ENCODE data around the gene TNFRSF17.
"Not testable (repeated sequence)": the region's sequence is repeated elsewhere in the genome, so short reads cannot be mapped to it uniquely, and the experiment has no call there.

TNFRSF17 gene

DNA sequence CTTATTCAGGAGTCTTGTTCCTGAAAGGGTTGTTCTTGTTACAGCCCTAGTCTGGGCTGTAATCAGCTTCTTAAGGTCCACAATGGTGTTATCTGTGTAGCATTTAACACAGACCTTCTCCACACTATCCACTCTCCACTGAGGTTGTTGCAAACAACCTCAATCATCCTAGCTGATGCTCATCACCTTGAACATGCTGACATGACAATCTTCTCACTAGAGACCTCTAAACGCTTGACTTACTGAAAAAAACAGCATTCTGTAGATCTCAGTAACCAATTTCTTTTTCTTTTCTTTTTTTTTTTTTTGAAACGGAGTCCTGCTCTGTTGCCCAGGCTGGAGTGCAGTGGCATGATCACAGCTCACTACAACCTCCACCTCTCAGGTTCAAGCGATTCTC is 3.6 kb downstream of the TNFRSF17 start:
- in situ Hi-C loops (cut with MboI; ENCODE audit: low sequenced_read_pairs) = no loop called here

DNA sequence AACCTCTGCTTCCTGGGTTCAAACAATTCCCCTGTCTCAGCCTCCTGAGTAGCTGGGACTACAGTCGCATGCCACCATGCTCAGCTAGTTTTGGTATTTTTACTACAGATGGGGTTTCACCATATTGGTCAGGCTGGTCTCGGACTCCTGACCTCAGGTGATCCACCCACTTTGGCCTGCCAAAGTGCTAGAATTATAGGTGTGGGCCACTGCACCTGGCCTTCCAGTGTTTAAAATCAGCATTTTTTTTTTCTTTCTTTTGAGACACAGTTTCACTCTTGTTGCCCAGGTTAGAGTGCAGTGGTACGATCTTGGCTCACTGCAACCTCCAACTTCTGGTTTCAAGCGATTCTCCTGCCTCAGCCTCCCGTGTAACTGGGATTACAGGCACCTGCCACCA is 5.3 kb downstream of the TNFRSF17 start:
- in situ Hi-C loops (cut with MboI; ENCODE audit: low sequenced_read_pairs) = not testable (repeated sequence)

DNA sequence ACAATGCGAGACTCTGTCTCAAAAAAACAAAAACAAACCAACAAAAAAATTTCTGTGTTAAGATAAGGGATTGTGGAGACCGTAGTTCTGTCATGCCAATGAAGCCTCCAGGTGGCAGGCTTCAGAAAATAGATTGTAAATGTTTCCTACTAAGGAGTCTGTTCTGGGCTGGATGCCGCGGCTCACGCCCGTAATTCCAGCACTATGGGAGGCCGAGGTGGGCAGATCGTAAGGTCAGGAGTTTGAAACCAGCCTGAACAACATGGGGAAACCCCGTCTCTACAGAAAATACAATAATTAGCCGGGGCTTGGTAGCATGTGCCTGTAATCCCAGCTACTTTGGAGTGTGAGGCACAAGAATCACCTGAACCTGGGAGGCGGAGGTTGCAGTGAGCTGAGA is 7.1 kb downstream of the TNFRSF17 start:
- in situ Hi-C loops (cut with MboI; ENCODE audit: low sequenced_read_pairs) = no loop called here

DNA sequence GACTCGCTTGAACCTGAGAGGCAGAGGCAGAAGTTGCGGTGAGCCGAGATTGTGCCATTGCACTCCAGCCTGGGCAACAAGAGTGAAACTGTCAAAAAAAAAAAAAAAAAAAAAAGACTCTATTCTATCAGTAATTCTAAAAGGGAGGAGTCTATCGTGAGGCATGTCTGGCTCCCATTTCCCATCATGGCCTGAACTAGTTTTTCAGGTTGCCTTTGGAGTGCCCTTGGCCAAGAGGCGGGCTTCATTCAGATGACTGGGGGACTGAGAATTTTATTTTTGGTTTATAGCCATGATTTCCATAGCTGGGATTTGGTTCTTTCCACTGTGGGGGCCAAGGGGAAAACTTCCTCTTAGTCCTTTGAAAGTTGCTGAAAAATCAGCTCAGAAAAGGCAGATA is 8.1 kb downstream of the TNFRSF17 start:
- in situ Hi-C loops (cut with MboI; ENCODE audit: low sequenced_read_pairs) = no loop called here

DNA sequence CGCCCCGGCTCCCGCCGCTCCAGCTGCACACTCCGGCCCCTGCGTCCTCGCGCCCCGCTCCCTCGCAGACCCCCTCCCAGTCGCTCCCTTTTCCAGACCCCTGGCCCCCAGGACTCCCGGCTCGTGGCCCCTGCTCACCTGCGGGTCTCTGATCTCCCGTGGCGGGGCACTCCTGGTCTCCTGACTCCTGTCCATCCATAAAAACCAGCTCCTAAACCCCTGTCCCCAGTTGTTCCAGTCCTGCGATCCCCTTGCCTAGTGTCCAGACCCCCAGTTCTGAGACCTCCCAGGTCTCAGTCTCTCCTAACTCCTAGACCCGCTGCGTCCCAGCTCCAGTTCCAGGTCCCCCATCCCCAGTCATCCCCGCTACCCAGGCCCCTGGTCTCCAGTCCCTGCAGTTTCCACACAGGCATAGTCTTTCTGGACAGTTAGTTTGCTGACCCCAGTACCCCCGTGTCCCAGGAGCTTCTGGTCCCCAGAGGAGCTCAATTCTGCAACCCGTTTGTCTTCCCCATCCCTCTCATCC is 11.9 kb downstream of the TNFRSF17 start:
- in situ Hi-C loops (cut with MboI; ENCODE audit: low sequenced_read_pairs) = no loop called here

DNA sequence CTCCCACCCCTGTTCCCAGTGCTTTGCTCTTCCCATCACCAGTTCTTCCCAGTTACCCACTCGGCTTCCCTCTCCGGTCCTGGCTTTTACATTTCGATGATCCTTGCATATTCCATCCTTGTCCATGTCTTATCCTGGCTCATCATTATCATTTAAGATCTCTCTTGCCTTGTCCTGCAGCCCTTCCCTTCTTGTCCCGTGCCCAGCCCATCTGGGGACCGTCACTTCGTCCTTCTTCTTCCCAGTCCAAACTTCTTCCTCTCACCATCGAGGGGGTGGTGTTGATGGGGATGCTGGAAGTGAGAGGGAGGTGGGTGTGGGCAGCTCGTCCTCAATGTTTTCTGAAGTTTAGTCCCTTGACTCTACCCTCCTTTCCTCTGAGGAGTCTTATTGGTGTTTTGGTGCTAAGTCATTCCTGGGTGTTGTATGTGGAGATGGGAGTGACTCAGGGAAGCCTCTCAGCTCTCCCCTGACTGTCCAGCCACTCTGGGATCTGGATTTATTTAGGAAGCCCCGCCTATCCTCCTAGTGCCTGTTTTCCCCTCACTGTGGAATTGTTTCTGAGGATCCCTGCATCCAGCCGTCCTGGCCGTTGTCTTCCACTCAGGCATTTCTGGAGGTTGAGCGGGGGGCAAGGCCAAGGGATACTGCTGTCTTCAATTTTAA is 12.5 kb downstream of the TNFRSF17 start:
- in situ Hi-C loops (cut with MboI; ENCODE audit: low sequenced_read_pairs) = no loop called here

DNA sequence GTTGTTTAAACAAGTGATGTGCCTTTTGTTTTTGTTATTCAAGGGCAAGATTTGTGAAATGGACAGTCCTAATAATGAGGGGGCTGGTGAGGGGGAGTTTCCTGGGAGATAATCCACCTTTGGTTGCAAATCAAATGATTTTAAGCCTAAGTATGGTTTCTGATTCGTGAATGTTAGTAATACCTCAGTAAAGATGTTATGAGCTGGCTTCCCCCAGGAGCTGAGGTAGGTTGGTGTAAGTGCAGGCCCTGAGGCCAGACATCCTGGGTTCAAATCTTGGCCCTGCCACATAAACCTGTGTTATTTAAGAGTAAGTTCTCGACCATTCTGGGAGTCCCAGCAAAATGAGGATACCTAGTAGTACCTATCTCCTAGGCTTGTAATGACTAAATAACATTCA is 13.1 kb downstream of the TNFRSF17 start:
- in situ Hi-C loops (cut with MboI; ENCODE audit: low sequenced_read_pairs) = no loop called here

DNA sequence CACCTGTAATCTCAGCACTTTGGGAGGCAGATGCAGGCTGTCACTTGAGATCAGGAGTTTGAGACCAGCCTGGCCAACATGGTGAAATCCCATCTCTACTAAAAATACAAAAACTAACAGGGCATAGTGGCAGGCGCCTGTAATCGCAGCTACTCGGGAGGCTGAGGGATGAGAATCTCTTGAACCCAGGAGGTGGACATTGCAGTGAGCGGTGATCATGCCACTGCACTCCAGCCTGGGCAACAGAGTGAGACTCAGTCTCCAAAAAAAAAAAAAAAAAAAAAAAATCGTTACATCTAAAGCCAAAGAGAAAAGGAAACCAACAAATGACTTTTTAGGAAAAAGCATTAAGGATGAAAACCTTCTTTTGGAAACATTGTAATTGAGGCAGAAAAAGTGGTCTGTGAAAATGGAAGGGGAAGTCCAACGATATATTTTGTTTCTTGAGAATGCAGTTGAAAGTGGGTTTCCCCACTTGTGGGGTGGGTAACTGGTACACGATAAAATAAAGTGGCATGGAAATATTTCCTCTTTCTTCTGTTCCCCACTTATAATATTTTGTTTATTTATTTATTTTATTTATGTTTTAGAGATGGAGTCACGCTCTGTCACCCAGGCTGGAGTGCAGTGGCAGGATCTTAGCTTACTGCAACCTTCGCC is 14.1 kb downstream of the TNFRSF17 start:
- in situ Hi-C loops (cut with MboI; ENCODE audit: low sequenced_read_pairs) = no loop called here

DNA sequence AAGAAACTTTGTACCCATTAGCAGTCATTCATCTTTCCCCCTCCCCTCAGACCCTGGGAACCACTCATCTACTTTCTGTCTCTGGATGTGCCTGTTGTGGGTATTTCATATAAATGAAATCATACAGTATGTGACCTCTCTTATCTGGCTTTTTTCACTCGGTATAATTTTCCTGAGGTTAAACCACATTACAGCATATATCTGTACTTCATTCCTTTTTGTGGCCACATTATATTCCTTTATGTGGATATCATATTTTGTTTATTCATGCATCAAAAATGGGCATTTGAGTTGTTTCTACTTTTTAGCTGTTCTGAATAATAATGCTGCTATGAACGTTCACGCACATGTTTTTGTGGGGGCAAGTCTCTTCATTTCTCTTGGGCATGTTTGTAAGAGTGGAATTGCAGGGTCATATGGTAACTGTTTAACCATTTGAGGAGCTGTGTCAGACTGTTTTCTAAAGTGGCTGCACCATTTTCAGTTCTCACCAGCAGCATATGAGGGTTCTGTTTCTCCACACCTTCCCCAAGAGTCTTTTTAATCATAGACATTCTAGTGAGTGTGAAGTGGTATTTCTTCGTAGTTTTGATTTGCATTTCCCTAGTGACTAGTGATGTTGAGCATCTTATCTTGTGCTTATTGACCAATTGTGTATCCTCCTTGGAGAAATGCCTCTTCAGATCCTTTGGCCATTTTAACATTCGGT is 15.3 kb downstream of the TNFRSF17 start:
- in situ Hi-C loops (cut with MboI; ENCODE audit: low sequenced_read_pairs) = no loop called here

DNA sequence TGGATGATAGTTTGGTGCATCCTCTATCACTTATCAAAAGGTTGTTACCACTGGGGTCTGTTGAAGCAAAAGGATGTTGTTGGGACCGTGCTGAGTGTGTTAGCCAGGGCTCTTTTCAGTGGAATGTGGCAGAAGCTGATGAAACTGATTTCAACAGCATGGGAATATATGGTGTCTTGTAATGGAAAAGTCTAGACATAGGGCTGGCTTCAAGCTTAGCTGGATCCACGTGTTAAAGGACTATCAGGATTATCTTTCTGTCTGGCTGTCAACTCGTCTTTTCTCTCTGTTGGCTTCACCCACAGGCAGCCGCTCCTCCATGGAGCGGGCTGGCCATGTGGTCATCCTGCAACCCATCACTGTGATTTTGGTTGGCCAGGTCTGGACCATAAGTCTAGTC is 20.2 kb downstream of the TNFRSF17 start:
- in situ Hi-C loops (cut with MboI; ENCODE audit: low sequenced_read_pairs) = no loop called here

DNA sequence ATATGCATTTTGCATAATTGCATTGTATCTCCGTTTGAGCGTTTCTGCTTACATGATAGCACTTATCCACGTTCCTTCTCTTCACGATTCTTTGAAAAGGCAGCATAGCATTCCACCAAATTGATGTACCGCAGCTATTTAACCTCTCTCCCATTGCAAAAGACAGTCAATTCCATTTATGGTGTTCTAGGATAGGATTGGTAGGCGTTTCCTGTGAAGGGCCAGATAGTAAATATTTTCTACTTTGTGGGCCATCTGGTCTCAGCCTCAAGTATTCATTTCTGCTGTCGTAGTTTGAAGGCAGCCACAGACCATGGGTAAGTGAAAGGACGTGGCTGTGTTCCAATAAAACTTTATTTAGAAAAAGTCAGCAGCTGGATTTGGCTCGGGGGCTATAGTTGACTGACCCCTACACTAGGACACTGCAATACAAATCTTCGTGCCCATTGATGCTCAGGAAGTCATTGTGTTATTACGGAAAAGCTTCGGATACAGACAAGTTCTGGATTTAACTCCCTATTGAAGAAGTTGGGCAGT is 21.6 kb downstream of the TNFRSF17 start:
- in situ Hi-C loops (cut with MboI; ENCODE audit: low sequenced_read_pairs) = no loop called here

DNA sequence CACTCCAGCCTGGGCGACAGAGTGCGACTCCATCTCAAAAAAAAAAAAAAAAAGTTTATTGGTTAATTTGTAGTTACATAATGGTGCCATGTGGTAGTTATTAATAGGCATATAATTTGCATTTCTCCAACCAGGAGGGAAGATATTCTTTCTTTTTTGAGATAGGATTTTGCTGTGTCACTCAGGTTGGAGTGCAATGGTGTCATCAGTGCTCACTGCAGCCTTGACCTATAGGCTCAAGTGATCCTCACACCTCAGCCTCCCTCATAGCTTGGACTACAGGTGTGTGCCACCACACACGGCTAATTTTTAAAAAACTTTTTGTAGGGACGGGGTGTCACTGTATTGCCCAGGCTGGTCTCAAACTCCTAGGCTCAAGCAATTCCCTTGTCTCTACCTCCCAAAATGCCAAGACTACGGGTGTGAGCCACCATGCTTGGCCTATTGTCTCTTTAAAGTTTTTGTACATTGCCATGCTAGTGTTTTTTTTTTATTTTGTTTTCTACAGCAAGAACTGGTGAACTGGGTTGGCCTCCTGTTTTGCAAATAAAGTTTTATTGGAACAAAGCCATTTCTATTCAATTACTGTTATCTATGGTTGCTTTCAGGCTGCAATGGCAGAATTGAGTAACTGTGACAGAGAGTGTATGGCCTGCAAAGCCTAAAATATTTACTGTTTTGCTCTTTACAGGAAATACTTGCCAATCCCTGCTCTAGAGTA is 23.4 kb downstream of the TNFRSF17 start:
- in situ Hi-C loops (cut with MboI; ENCODE audit: low sequenced_read_pairs) = no loop called here

DNA sequence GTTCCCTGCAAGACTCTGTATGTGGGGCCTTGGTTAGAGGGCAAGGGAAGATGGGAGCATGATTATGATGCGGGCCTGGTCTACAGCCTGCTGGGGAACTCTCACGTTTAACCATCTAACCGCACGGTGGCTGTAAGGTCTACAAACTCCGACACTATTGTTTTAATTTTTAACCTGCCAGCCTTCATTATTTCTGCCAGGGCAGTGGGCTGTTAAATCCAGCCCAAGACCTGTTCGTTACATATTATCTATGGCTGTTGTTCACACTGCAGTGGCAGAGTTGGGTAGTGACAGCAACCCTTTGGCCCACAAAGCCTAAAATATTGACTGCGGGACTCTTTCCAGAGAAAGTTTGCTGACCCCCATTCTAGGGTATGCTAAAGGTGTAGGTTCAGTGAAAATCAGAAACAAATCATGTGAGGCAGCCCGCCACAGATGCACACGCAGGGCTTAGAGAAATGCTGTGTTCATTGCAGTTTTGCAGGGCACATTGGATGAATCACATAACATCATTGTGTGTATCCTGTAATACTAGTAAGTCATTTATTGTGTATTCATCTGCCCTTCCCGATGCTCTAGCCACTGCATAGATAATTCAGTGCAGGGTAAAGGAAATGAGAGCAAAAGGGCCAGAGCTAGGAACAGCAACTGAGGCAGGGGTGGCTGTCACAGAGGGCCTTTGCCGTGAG is 25.8 kb downstream of the TNFRSF17 start:
- in situ Hi-C loops (cut with MboI; ENCODE audit: low sequenced_read_pairs) = no loop called here

DNA sequence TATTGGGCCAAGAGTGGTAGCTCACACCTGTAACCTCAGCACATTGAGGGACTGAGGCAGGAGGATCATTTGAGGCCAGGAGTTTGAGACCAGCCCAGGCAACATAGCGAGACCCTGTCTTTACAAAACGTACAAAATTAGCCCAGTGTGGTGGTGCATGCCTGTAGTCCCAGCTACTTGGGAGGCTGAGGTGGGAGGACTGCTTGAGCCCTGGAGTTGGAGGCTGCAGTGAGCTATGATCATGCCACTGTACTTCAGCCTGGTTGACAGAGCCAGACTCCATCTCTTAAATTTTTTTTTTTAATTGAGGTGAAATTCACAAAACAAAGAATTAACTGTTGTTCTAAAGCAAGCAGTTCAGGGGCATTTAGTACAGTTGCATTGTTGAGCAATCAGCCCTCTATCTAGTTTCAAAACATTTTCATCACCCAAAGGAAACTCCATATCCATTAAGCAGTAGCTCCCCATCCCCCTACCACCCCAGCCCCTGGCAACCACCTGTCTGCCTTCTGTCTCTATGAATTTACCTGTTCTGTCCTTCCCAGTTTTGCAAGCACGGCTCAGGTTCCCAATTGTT is 27.1 kb downstream of the TNFRSF17 start:
- in situ Hi-C loops (cut with MboI; ENCODE audit: low sequenced_read_pairs) = no loop called here

DNA sequence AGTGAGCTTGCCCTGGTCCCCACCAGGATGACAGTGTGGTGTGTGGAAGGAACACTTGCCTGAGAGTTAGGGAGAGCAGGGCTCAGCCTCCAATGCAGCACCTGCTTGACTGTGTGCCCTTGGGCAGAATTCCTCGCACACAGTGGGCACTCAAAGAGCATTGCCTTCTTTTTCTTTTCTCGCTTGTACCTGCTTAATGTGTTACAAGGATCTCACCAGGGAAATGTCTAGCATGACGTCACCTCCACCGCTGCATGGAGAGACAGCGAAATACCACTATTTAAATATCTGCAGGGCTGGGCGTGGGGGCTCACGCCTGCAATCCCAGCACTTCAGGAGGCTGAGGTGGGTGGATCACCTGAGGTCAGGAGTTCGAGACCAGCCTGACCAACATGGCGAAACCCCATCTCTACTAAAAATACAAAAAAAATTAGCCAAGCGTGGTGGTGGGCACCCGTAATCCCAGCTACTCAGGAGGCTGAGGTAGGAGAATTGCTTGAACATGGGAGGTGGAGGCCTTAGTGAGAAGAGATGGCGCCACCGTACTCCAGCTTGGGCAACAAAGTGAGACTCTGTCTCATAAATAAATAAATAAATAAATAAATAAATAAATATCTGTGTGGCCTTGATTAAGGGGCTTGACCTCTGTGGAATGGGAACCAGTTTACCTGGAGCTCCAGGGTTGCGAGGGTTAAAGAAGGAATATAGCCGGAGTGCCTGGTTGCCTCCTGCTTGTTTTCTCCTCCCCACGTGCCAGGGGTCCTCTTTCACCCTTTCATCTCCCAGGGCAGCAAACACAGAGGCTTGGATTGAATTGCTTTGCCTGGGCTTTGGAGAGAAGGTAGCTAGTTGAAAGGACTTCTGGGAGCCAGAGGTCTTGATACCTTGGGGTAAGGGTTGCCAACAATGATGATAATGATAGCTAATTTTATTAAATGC is 27.8 kb downstream of the TNFRSF17 start:
- in situ Hi-C loops (cut with MboI; ENCODE audit: low sequenced_read_pairs) = no loop called here

DNA sequence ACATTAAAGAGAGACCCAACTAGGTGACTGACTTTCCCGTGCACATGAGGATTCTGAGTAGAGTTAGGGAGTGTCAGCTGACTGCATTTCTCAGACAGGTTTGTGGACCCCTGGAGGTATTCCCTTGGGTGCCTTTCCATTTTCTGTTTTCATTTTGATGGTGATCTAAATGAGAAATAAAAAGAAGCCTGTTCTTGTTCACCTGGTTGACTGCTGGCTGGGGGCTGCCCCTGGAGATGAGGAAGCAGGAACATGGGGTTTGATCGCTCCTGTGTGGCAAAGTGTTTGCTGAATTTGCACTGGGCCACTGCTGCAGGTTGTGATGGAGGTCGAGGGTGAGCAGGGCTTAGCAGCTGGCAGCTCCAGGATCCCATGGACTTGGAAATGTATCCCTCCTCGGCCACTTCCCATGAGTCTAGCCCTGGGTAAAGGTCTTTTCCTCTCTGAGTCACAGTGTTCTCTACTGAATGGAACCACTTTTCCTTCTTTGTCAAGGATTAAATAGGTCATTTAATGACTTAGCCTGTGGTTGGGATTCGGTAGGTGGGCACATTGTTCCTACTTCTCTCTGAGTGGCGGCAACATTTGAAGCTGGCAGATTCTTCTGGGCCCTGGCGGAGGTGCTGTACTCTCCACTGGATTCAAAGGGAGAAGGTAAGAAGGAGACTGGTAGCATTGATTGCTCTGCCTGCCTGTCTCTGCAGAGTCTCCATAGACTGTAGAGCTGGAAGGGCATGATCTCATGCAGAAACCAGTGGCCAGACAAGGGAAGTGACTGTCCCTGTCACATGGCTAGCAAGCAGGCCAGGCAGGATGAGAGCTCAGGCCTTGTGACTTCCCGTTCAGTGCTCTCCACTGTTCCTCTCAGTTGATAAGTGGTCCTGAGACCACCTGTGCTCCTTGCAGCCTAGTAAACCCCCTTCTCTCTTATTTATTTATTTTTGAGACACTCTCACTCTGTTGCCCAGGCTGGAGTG is 29.4 kb downstream of the TNFRSF17 start:
- in situ Hi-C loops (cut with MboI; ENCODE audit: low sequenced_read_pairs) = no loop called here

DNA sequence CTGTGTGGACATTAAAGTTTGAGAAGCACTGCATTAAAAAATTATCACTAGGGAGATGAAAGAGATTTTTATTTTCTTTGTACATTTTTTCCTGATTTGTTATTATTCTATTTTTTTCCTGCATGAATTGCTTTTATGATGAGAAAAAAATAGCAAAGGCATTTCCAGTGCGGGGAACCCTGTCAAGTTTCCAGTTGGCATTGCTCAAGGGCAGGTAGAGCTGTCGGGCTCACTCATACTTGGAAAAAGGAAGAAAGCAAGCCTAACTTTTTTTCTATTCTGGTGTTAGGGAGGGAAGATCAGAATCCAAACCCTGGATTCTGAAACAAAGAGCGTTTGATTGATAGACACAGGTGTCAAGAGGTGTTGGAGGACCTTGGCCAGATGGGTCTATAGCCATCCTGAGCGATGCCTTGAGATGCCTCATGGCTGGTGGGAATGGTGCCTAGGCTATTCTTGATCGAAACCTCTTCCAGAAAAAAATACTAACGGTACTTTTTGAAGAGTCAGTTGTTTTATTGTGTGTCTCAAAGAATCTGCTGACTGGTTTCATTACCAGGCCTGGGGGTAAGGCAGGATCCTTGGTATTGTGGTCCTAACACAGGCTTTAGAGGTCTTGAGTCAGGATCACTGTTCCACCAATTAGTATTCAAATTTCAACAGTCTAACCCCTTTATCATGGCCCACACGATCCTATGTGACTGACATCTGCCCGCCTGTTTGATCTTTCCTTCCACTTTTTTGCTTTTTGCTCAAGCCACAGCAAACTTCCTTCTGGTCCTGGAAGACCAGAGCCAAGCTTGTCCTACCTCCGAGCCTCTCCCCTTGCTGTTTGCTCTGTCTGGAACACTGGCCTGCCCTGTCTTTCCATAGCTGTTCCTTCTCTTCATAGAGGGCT is 31.7 kb downstream of the TNFRSF17 start:
- in situ Hi-C loops (cut with MboI; ENCODE audit: low sequenced_read_pairs) = no loop called here
